HCT116 (cell line): Measurements from ENCODE around the gene TBCD.

Experiments used
- CTCF ChIP-seq, 3 experiments: fragments of 200-600 bp in 1 of 3; sonication (generic) in 1 of 3; IDR thresholded peaks in 2 of 3; conservative IDR thresholded peaks in 1 of 3; 2 replicates each; pipeline ENCODE4 v1.5.1; 2012 to 2017; ENCODE audit warnings: low read depth in 2 of 3, low read length in 2 of 3, antibody characterized with exemption in 1 of 3, borderline replicate concordance in 1 of 3, control low read depth in 1 of 3, mild to moderate bottlenecking in 1 of 3, mixed read lengths in 1 of 3, mixed run types in 1 of 3, moderate library complexity in 1 of 3; ENCODE audit not compliant: insufficient read depth in 1 of 3
- MAX ChIP-seq: IDR thresholded peaks from 2 replicates; pipeline ENCODE4 v1.6.1; 2012
- POLR2A ChIP-seq: IDR thresholded peaks from 2 replicates; pipeline ENCODE4 v1.7.0; 2011; ENCODE audit warnings: borderline replicate concordance; ENCODE audit not compliant: insufficient read depth, insufficient read length; ENCODE audit errors: extremely low read depth
- RAD21 ChIP-seq: IDR thresholded peaks from 2 replicates; pipeline ENCODE4 v1.6.1; 2012; ENCODE audit warnings: low read depth, mild to moderate bottlenecking

- TF ChIP-seq MAX (no peak), POLR2A (no peak), RAD21 (no peak), CTCF (IDR thresholded peaks at IDR 0.05 in 2 of 3, conservative IDR thresholded peaks at IDR 0.05 in 1 of 3; ENCODE audit: borderline replicate concordance in 1 of 3, insufficient read depth in 1 of 3, low read depth in 2 of 3, low read length in 2 of 3) (no peak)
These were observed 92.2 kb downstream of the TBCD start for GRCh38 chr17:82843904-82844680.
